SK-N-SH (cell line): Measurements from ENCODE around the gene PDGFRB. TPM values are rescaled to one million over a fixed set of nuclear protein-coding genes. Genes with fewer than 3 reads are reported as not detected.

Experiments used
- CTCF ChIA-PET: fragments of 300-600, 350-600 bp; formaldehyde crosslinking; extraction: SDS; loops from one replicate; lab custom pipeline; 2021; lab: Yijun Ruan, JAX
- POLR2A ChIA-PET: fragments of 350-600 bp; sonication (Branson Sonifier 250); formaldehyde crosslinking; extraction: SDS; loops from one replicate; lab custom pipeline; 2020; ENCODE audit warnings: antibody characterized with exemption, inconsistent platforms; lab: Yijun Ruan, JAX
- DNase-seq: peaks from one replicate; pipeline ENCODE4 v3.0.0; 2012
- H2AFZ ChIP-seq: fragments of 200-600 bp; sonication (generic); 2 replicates; pipeline ENCODE4 v1.8.1; 2016; ENCODE audit warnings: antibody characterized with exemption, mild to moderate bottlenecking, low read depth
- H3F3A ChIP-seq: fragments of 200-600 bp; sonication (generic); replicated peaks from 2 replicates; pipeline ENCODE3; 2016; ENCODE audit warnings: antibody characterized with exemption, mild to moderate bottlenecking; ENCODE audit not compliant: insufficient read depth
- H3K27ac ChIP-seq, 2 experiments: fragments of 200-500 bp in 1 of 2; fragments of 200-600 bp in 1 of 2; sonication (Bioruptor generic) in 1 of 2; sonication (generic), shearing (Covaris generic) in 1 of 2; 2 replicates each; pipeline versions ENCODE4 v1.5.1 to v1.6.1; 2014 to 2016; ENCODE audit warnings: low read depth in 2 of 2, inconsistent platforms in 1 of 2, low read length in 1 of 2, mild to moderate bottlenecking in 1 of 2, mixed read lengths in 1 of 2
- H3K27me3 ChIP-seq: fragments of 200-600 bp; sonication (generic), shearing (Covaris generic); 2 replicates; pipeline ENCODE4 v1.6.1; 2016; ENCODE audit warnings: mixed run types; ENCODE audit not compliant: insufficient read depth
- H3K36me3 ChIP-seq, 2 experiments: fragments of 200-500 bp in 1 of 2; fragments of 200-600 bp in 1 of 2; sonication (Bioruptor generic) in 1 of 2; sonication (generic) in 1 of 2; replicated peaks in 1 of 2; 2 replicates each; pipeline versions ENCODE3 to v1.5.1; 2014 to 2016; ENCODE audit warnings: low read length in 1 of 2, mild to moderate bottlenecking in 1 of 2; ENCODE audit not compliant: insufficient read depth in 2 of 2, control insufficient read depth in 1 of 2
- H3K4me1 ChIP-seq, 2 experiments: fragments of 200-500 bp in 1 of 2; fragments of 200-600 bp in 1 of 2; sonication (Bioruptor generic) in 1 of 2; sonication (generic), shearing (Covaris generic) in 1 of 2; 2 replicates each; pipeline versions ENCODE4 v1.5.1 to v1.6.1; 2014 to 2016; ENCODE audit warnings: low read depth in 1 of 2, low read length in 1 of 2, mixed run types in 1 of 2; ENCODE audit not compliant: insufficient read depth in 2 of 2, control insufficient read depth in 1 of 2
- H3K4me2 ChIP-seq: fragments of 200-600 bp; sonication (generic), shearing (Covaris generic); 2 replicates; pipeline ENCODE4 v1.6.1; 2017; ENCODE audit warnings: mixed run types
- H3K4me3 ChIP-seq, 2 experiments: fragments of 200-500 bp in 1 of 2; fragments of 200-600 bp in 1 of 2; sonication (Bioruptor generic) in 1 of 2; sonication (generic), shearing (Covaris generic) in 1 of 2; 2 replicates each; pipeline versions ENCODE4 v1.5.1 to v1.8.1; 2014 to 2016; ENCODE audit warnings: low read depth in 2 of 2, inconsistent platforms in 1 of 2, low read length in 1 of 2, mild to moderate bottlenecking in 1 of 2, mixed read lengths in 1 of 2, moderate library complexity in 1 of 2
- H3K79me2 ChIP-seq: fragments of 200-600 bp; sonication (generic); 2 replicates; pipeline ENCODE4 v1.8.1; 2017; ENCODE audit warnings: mild to moderate bottlenecking; ENCODE audit not compliant: insufficient read depth
- H3K9ac ChIP-seq: fragments of 200-600 bp; sonication (generic); 2 replicates; pipeline ENCODE4 v1.6.1; 2017; ENCODE audit warnings: mixed run types
- H3K9me2 ChIP-seq: fragments of 200-600 bp; sonication (generic); 2 replicates; pipeline ENCODE4 v1.6.1; 2017; ENCODE audit warnings: mixed run types
- H3K9me3 ChIP-seq: fragments of 200-600 bp; sonication (generic); 2 replicates; pipeline ENCODE4 v1.6.1; 2017; ENCODE audit warnings: mixed run types, mild to moderate bottlenecking, moderate library complexity
- H4K20me1 ChIP-seq: fragments of 200-600 bp; sonication (generic); 2 replicates; pipeline ENCODE4 v1.6.1; 2017; ENCODE audit warnings: mild to moderate bottlenecking, mixed run types; ENCODE audit not compliant: insufficient read depth
- CTCF ChIP-seq: fragments of 200-600 bp; sonication (generic); IDR thresholded peaks from 2 replicates; pipeline ENCODE4 v1.6.1; 2017; ENCODE audit warnings: antibody characterized with exemption, mild to moderate bottlenecking, moderate library complexity
- ELF1 ChIP-seq: IDR thresholded peaks from 2 replicates; pipeline ENCODE4 v1.4.0; 2012
- FOSL2 ChIP-seq: IDR thresholded peaks from 2 replicates; pipeline ENCODE4 v1.4.0; 2012; ENCODE audit warnings: low read depth, mild to moderate bottlenecking, moderate library complexity, borderline replicate concordance
- FOXJ3 ChIP-seq: sonication (generic); formaldehyde crosslinking; IDR thresholded peaks from 2 replicates; pipeline ENCODE4 v1.5.1; 2020; ENCODE audit warnings: mild to moderate bottlenecking, missing genetic modification reagents
- MEF2A ChIP-seq: IDR thresholded peaks from 2 replicates; pipeline ENCODE4 v1.4.0; 2012; ENCODE audit warnings: low read depth, borderline replicate concordance
- NFIC ChIP-seq: IDR thresholded peaks from 2 replicates; pipeline ENCODE4 v1.4.0; 2012; ENCODE audit warnings: borderline replicate concordance
- POLR2AphosphoS5 ChIP-seq: IDR thresholded peaks from 2 replicates; pipeline ENCODE4 v1.6.1; 2012; ENCODE audit warnings: low read depth, low read length
- RAD21 ChIP-seq: IDR thresholded peaks from 2 replicates; pipeline ENCODE4 v1.6.1; 2012; ENCODE audit warnings: mild to moderate bottlenecking, low read length
- RXRA ChIP-seq: IDR thresholded peaks from 2 replicates; pipeline ENCODE4 v1.4.0; 2012; ENCODE audit warnings: low read depth, mild to moderate bottlenecking, borderline replicate concordance
- USF1 ChIP-seq: IDR thresholded peaks from 2 replicates; pipeline ENCODE4 v1.4.0; 2012; ENCODE audit warnings: low read depth, borderline replicate concordance
- WGBS: methylation state at CpG from one replicate; pipeline ENCODE4 v1.1.6; 2017; ENCODE audit warnings: low lambda C conversion rate; 5-methylcytosine and 5-hydroxymethylcytosine counted together
- polyA plus RNA-seq, 3 experiments: library from polyadenylated mRNA; depleted of rRNA; stranded (reverse); fragments of >200 nt; gene quantifications; 2 replicates each; pipeline ENCODE4 v1.2.3, GENCODE V29; 2012
- TF ChIP-seq, protein P1 (sequence below): IDR thresholded peaks from 2 replicates; pipeline ENCODE4 v1.4.0; 2012; ENCODE audit warnings: low read depth

Gene PDGFRB
- polyA plus RNA-seq, 1 of the 3 experiments (the other 2 are of a cell fraction): 32.1 TPM

GRCh38 chr5:150197476-150197875, 41.8 kb upstream of the PDGFRB start:
- Histone ChIP-seq H3K36me3 (no peaks in the 10 kb centered on the region), H3K4me3 (no peak overlapping the region), H3K27me3 (peaks cover under 1% of the 10 kb centered on the region; the same call in 1 of the 2 replicates), H3K4me1 (no peaks in the 10 kb centered on the region; a peak in 1 of 4 replicates), H3K9me2 (no peaks in the 10 kb centered on the region), H3K9me3 (no peaks in the 10 kb centered on the region), H3K79me2 (no peaks in the 10 kb centered on the region), H2AFZ (no peak overlapping the region), H3K27ac (no peak overlapping the region), H3F3A (no peaks in the 10 kb centered on the region), H4K20me1 (no peaks in the 10 kb centered on the region), H3K9ac (no peak overlapping the region), H3K4me2 (no peak overlapping the region)
- 11% methylated on average over 1 of the region's 1 CpG for WGBS
- POLR2A ChIA-PET: no interaction called here
- CTCF ChIA-PET: interaction anchor here (1.6 kb wide), 1 partner anchor 21 kb away, joined by 5 read pairs; no protein-coding TSS in a partner anchor
- TF ChIP-seq CTCF (no peak), MEF2A (no peak)
- no peak for DNase-seq

GRCh38 chr5:150196986-150197385, 41.3 kb upstream of the PDGFRB start:
- no peak for TF ChIP-seq RXRA
- no peak for TF ChIP-seq RAD21
- TF ChIP-seq FOSL2: no peak
- 76% methylated on average over 15 of the region's 16 CpGs for WGBS
- H3K27ac ChIP-seq: no peak overlapping the region
- DNase-seq: no peak
- H3K9me3 ChIP-seq: no peaks in the 10 kb centered on the region
- no peak overlapping the region for H3K4me2 ChIP-seq
- H3K9me2 ChIP-seq: no peaks in the 10 kb centered on the region
- H3K36me3 ChIP-seq: no peaks in the 10 kb centered on the region
- no peaks in the 10 kb centered on the region; a peak in 1 of 4 replicates for H3K4me1 ChIP-seq
- H3K9ac ChIP-seq: no peak overlapping the region
- ChIA-PET CTCF (interaction anchor here (0.7 to 4.8 kb wide), 5 partner anchors 15 to 76 kb away, joined by 3 to 22 read pairs (median 5); no protein-coding TSS in a partner anchor), POLR2A (no interaction called here)
- no peaks in the 10 kb centered on the region for H4K20me1 ChIP-seq
- no peak overlapping the region for H3K4me3 ChIP-seq
- H3F3A ChIP-seq: no peaks in the 10 kb centered on the region
- peaks cover 6% of the 10 kb centered on the region; the same call in 1 of the 2 replicates for H3K27me3 ChIP-seq
- no peaks in the 10 kb centered on the region for H3K79me2 ChIP-seq
- H2AFZ ChIP-seq: no peak overlapping the region

- H4K20me1 ChIP-seq: no peaks in the 10 kb centered on the region
- no peaks in the 10 kb centered on the region for H3F3A ChIP-seq
- no peak for TF ChIP-seq NFIC
- TF ChIP-seq POLR2AphosphoS5: no peak
- no peak for TF ChIP-seq USF1
- no peak for TF ChIP-seq ELF1
- TF ChIP-seq FOXJ3 (CRISPR knock-in tag): no peak
- TF ChIP-seq, protein P1, sequence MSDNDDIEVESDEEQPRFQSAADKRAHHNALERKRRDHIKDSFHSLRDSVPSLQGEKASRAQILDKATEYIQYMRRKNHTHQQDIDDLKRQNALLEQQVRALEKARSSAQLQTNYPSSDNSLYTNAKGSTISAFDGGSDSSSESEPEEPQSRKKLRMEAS: no peak
- no peaks in the 10 kb centered on the region for H3K36me3 ChIP-seq
- no peaks in the 10 kb centered on the region for H3K79me2 ChIP-seq
- no peak overlapping the region for H2AFZ ChIP-seq
- no peak overlapping the region for H3K9ac ChIP-seq
- ChIA-PET CTCF (interaction anchor here (0.7 to 4.8 kb wide), 5 partner anchors 14 to 76 kb away, joined by 3 to 22 read pairs (median 5); no protein-coding TSS in a partner anchor), POLR2A (no interaction called here)
- no peak overlapping the region for H3K27ac ChIP-seq
- 13% methylated on average over 4 of the region's 5 CpGs for WGBS
- no peaks in the 10 kb centered on the region for H3K9me2 ChIP-seq
- no peaks in the 10 kb centered on the region; a peak in 1 of 4 replicates for H3K4me1 ChIP-seq
- no peak overlapping the region for H3K4me3 ChIP-seq
- peaks cover 10% of the 10 kb centered on the region; the same call in 1 of the 2 replicates for H3K27me3 ChIP-seq
- no peaks in the 10 kb centered on the region for H3K9me3 ChIP-seq
- no peak overlapping the region for H3K4me2 ChIP-seq
- no peak for DNase-seq
Measured at GRCh38 chr5:150196514-150196913, 40.9 kb upstream of the PDGFRB start.
